Measurements from ENCODE around the gene GPRC6A.
"Not testable (repeated sequence)": the region's sequence is repeated elsewhere in the genome, so short reads cannot be mapped to it uniquely, and the experiment has no call there.

Gene GPRC6A

GRCh38 chr6:116828983-116829382, at the start of gene GPRC6A:
TSS of gene GPRC6A (minus strand) at chr6:116829083. CDS start at chr6:116829013, 70 bp downstream.
- no peak for DNase-seq (ENCODE audit: low spot score)

GRCh38 chr6:116877743-116878142, 48.9 kb upstream of the GPRC6A start:
- peak; percentile 14 for DNase-seq (ENCODE audit: low spot score)

GRCh38 chr6:116876635-116877611, 48.0 kb upstream of the GPRC6A start, which contains the start of gene RFX6:
TSS of gene RFX6 (plus strand) at chr6:116877242. CDS start at chr6:116877276, 34 bp downstream.
- no peak for DNase-seq (ENCODE audit: low spot score)

GRCh38 chr6:116876107-116876506, 47.2 kb upstream of the GPRC6A start:
- DNase-seq (ENCODE audit: low spot score), result no peak

GRCh38 chr6:116872771-116873170, 43.9 kb upstream of the GPRC6A start:
- no peak for DNase-seq (ENCODE audit: low spot score)

- no peak for DNase-seq (ENCODE audit: low spot score)
These were observed 37.5 kb upstream of the GPRC6A start for GRCh38 chr6:116866281-116866871.

- no peak for DNase-seq (ENCODE audit: low spot score)
These were observed 30.4 kb upstream of the GPRC6A start for GRCh38 chr6:116859264-116859663.

- DNase-seq (ENCODE audit: low spot score), result no peak
These were observed 29.2 kb upstream of the GPRC6A start for GRCh38 chr6:116858060-116858459.

- peak; percentile 45 for DNase-seq (ENCODE audit: low spot score)
These were observed 18.3 kb upstream of the GPRC6A start for GRCh38 chr6:116847227-116847626.

GRCh38 chr6:116842459-116842858, 13.6 kb upstream of the GPRC6A start:
- no peak for DNase-seq (ENCODE audit: low spot score)

- no peak for DNase-seq (ENCODE audit: low spot score)
These were observed 11.2 kb upstream of the GPRC6A start for GRCh38 chr6:116840091-116840490.

- no peak for DNase-seq (ENCODE audit: low spot score)
These were observed 7.9 kb upstream of the GPRC6A start for GRCh38 chr6:116836606-116837342.

GRCh38 chr6:116834526-116834925, 5.6 kb upstream of the GPRC6A start:
- DNase-seq (ENCODE audit: low spot score), result not testable (repeated sequence)

GRCh38 chr6:116827561-116828240, 1.2 kb downstream of the GPRC6A start:
- no peak for DNase-seq (ENCODE audit: low spot score)

- not testable (repeated sequence) for DNase-seq (ENCODE audit: low spot score)
These were observed 12.5 kb downstream of the GPRC6A start for GRCh38 chr6:116816336-116816735.

GRCh38 chr6:116812051-116812650, 16.7 kb downstream of the GPRC6A start:
- no peak for DNase-seq (ENCODE audit: low spot score)

GRCh38 chr6:116801971-116802370, 26.9 kb downstream of the GPRC6A start:
- no peak for DNase-seq (ENCODE audit: low spot score)

- no peak for DNase-seq (ENCODE audit: low spot score)
These were observed 28.9 kb downstream of the GPRC6A start for GRCh38 chr6:116799945-116800344.

GRCh38 chr6:116797585-116797984, 31.3 kb downstream of the GPRC6A start:
- DNase-seq (ENCODE audit: low spot score), result no peak

GRCh38 chr6:116793224-116793623, 35.7 kb downstream of the GPRC6A start:
- no peak for DNase-seq (ENCODE audit: low spot score)

- DNase-seq (ENCODE audit: low spot score), result no peak
These were observed 45.0 kb downstream of the GPRC6A start for GRCh38 chr6:116783852-116784251.

All from LoVo (cell line).